ENCODE measurements around the gene SPRN. TPM values are rescaled to one million over a fixed set of nuclear protein-coding genes. Genes with fewer than 3 reads are reported as not detected.
"Not testable (repeated sequence)": the region's sequence is repeated elsewhere in the genome, so short reads cannot be mapped to it uniquely, and the experiment has no call there.

SPRN gene
- total and polyA plus RNA-seq, 2 donors (not counting 1 experiment from before 2014, with no cell fraction given): 0.33 to 1.2 TPM

DNA sequence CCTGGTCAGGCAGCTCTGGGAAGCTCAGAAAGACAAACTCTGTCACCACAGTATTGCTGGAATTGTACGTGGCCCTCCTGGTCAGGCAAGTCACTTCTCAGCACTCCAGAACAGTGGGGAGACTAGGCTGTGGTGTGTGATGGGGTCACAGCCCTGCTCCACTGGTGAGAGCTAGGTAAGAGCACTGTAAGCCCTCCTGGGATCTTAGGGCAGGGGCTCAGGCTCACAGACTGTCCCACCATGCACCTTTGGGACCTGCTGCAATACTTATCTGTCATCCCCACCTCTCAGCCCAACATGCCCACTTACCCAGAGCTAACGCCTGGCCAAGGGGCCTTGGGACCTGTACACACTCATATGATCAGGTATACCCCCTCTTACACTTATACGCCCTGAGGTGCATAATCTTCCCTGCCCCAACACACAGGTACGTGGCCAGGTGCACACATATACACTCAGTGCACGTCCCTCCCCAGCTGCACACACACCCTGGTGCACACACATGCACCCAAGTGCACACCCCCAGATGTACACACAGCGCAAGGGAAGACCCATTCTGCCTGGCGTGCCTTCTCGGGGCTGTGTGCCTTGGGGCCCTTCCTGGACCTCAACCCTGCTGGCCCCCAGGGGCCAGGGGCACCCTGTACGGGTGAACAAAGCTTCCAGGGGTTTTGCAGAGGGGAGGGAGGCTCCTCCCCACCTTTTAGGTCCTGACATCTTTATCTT, 7.6 kb upstream of the SPRN start:
- H3K79me2 ChIP-seq (ENCODE audit: control insufficient read depth, insufficient read depth, low read length); H3K9me3 ChIP-seq (ENCODE audit: control insufficient read depth, insufficient read depth, low read depth, low read length); H3K4me3 ChIP-seq (replicated peaks in 1 of 4; ENCODE audit: control extremely low read depth in 1 of 4, insufficient read depth in 1 of 4, low read depth in 3 of 4, low read length in 4 of 4); H3K4me2 ChIP-seq (ENCODE audit: extremely low read depth, insufficient read depth, low read length); H3K27ac ChIP-seq (ENCODE audit: insufficient read depth, low read length); DNase-seq (ENCODE audit: low read depth in 2 of 2); H3K4me1 ChIP-seq (ENCODE audit: control insufficient read depth, extremely low read depth, insufficient read depth, low read length); H4K20me1 ChIP-seq (ENCODE audit: control insufficient read depth, extremely low read depth, insufficient read depth, low read length); H3K36me3 ChIP-seq (ENCODE audit: control insufficient read depth, insufficient read depth, low read length); H3K27me3 ChIP-seq (ENCODE audit: control insufficient read depth, insufficient read depth, low read length); H2AFZ ChIP-seq (ENCODE audit: low read length); H3K9ac ChIP-seq (ENCODE audit: insufficient read depth, low read length): not testable (repeated sequence)

DNA sequence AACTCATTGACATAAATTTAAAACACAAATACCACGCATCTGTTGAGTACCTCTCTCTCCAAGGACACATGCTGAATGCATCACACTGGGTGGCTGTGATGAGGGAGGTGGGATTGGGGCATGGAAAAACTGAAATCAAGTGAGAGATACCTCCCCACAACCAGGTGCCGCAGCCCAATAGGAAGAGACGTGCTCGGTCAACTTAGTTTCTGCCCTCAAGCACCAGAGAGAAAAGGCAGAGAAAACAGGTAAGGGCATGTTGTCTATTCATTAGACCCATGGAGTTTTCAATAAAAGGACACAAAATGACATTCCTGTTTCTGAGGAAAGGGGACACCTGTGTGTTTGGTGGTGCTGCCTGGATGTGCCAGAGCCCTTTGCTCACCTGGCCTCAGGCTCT, 5.1 kb upstream of the SPRN start:
- not testable (repeated sequence) for H3K4me1 ChIP-seq (ENCODE audit: control insufficient read depth, extremely low read depth, insufficient read depth, low read length); H3K79me2 ChIP-seq (ENCODE audit: control insufficient read depth, insufficient read depth, low read length); H3K27ac ChIP-seq (ENCODE audit: insufficient read depth, low read length); H3K27me3 ChIP-seq (ENCODE audit: control insufficient read depth, insufficient read depth, low read length); H3K4me3 ChIP-seq (replicated peaks in 1 of 4; ENCODE audit: control extremely low read depth in 1 of 4, insufficient read depth in 1 of 4, low read depth in 3 of 4, low read length in 4 of 4); H3K36me3 ChIP-seq (ENCODE audit: control insufficient read depth, insufficient read depth, low read length); H3K9ac ChIP-seq (ENCODE audit: insufficient read depth, low read length); H2AFZ ChIP-seq (ENCODE audit: low read length); DNase-seq (ENCODE audit: low read depth in 2 of 2); H3K9me3 ChIP-seq (ENCODE audit: control insufficient read depth, insufficient read depth, low read depth, low read length); H3K4me2 ChIP-seq (ENCODE audit: extremely low read depth, insufficient read depth, low read length); H4K20me1 ChIP-seq (ENCODE audit: control insufficient read depth, extremely low read depth, insufficient read depth, low read length)

DNA sequence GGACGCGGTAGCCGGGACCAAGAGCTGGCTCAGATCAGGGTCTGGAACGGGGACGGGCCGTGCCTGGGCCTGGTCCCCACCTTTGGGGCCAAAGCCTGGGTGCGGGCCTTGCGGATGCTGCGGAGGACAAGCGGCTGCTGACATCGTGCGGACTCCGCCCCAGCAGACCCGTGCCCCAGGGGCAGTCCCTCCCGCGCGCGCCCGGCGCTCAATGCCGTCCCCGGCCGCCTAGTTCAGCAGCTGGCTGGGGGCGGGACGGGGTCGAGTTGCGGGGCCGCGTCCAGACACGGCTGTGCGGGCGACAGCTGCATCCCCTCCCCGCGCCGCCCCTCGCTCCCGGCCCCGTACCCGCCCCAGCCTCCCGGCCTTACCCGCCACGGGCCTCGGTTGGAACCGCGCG, 323 bp downstream of the SPRN start:
- not testable (repeated sequence) for H3K27me3 ChIP-seq (ENCODE audit: control insufficient read depth, insufficient read depth, low read length); H3K4me2 ChIP-seq (ENCODE audit: extremely low read depth, insufficient read depth, low read length); H3K4me3 ChIP-seq (replicated peaks in 1 of 4; ENCODE audit: control extremely low read depth in 1 of 4, insufficient read depth in 1 of 4, low read depth in 3 of 4, low read length in 4 of 4); H3K36me3 ChIP-seq (ENCODE audit: control insufficient read depth, insufficient read depth, low read length); H2AFZ ChIP-seq (ENCODE audit: low read length); H3K79me2 ChIP-seq (ENCODE audit: control insufficient read depth, insufficient read depth, low read length); H3K9ac ChIP-seq (ENCODE audit: insufficient read depth, low read length); H4K20me1 ChIP-seq (ENCODE audit: control insufficient read depth, extremely low read depth, insufficient read depth, low read length); H3K4me1 ChIP-seq (ENCODE audit: control insufficient read depth, extremely low read depth, insufficient read depth, low read length); DNase-seq (ENCODE audit: low read depth in 2 of 2); H3K27ac ChIP-seq (ENCODE audit: insufficient read depth, low read length); H3K9me3 ChIP-seq (ENCODE audit: control insufficient read depth, insufficient read depth, low read depth, low read length)

DNA sequence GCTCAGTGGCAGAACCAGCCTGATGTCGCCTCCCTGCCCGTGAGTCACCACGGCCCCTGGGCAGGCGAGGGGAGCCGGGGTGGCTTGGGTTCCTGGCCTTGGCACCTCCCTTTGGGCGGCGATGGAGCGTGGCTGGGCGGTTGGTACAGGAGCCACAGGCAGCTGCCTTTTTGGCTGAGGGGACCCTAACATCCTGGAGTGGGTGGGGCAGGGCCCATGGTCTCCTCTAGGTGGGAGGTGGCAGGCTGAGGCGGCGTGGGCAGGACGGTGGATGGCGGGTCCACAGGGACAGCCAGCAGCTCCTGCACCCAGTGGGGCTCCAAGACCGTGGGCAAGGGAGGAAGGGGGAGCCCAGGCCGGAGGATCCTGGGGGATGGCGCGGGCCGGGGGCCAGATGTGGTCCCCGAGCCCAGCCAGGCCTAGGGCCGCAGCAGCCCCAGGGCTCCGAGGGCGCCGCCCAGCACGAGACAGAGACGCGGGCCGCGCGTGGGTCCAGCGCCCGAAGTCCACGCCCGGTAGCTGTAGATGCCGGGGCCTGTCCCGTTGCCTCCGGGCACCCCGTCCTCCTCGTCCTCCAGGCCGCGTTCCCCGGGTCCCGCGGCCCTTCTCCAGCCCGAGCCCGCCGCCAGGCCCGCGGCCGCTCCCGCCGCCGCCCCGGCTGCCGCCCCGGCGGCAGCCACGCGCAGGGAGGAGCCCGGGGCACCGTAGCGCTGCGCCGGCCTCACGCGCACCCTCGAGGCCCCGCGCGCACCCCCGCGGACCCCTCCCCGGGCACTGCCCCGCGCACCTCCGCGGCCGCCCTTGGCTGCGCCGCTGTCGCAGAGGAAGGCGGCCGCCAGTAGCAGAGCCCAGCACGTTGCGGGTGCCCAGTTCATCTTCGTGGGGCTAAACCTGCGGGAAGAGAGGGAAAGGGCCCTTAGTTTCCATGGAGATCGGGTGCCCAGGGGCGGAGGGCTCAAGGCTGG, 1.3 kb downstream of the SPRN start:
- Histone ChIP-seq H3K9ac (ENCODE audit: insufficient read depth, low read length) (no peak overlapping the region), H3K4me3 (replicated peaks in 1 of 4; ENCODE audit: control extremely low read depth in 1 of 4, insufficient read depth in 1 of 4, low read depth in 3 of 4, low read length in 4 of 4) (peak overlapping the region in 1 of 4 experiments; percentile 41), H3K79me2 (ENCODE audit: control insufficient read depth, insufficient read depth, low read length) (no peaks in the 10 kb centered on the region), H3K4me2 (ENCODE audit: extremely low read depth, insufficient read depth, low read length) (no peak overlapping the region), H4K20me1 (ENCODE audit: control insufficient read depth, extremely low read depth, insufficient read depth, low read length) (no peaks in the 10 kb centered on the region), H2AFZ (ENCODE audit: low read length) (no peak overlapping the region), H3K36me3 (ENCODE audit: control insufficient read depth, insufficient read depth, low read length) (peaks cover 9% of the 10 kb centered on the region), H3K4me1 (ENCODE audit: control insufficient read depth, extremely low read depth, insufficient read depth, low read length) (no peaks in the 10 kb centered on the region), H3K27ac (ENCODE audit: insufficient read depth, low read length) (no peak overlapping the region), H3K9me3 (ENCODE audit: control insufficient read depth, insufficient read depth, low read depth, low read length) (no peaks in the 10 kb centered on the region), H3K27me3 (ENCODE audit: control insufficient read depth, insufficient read depth, low read length) (no peaks in the 10 kb centered on the region)
- no peak for DNase-seq (ENCODE audit: low read depth in 2 of 2)
- no peak for TF ChIP-seq EZH2 (IDR thresholded peaks at IDR 0.05; ENCODE audit: low read length, missing control alignments)
- TF ChIP-seq, protein P1, sequence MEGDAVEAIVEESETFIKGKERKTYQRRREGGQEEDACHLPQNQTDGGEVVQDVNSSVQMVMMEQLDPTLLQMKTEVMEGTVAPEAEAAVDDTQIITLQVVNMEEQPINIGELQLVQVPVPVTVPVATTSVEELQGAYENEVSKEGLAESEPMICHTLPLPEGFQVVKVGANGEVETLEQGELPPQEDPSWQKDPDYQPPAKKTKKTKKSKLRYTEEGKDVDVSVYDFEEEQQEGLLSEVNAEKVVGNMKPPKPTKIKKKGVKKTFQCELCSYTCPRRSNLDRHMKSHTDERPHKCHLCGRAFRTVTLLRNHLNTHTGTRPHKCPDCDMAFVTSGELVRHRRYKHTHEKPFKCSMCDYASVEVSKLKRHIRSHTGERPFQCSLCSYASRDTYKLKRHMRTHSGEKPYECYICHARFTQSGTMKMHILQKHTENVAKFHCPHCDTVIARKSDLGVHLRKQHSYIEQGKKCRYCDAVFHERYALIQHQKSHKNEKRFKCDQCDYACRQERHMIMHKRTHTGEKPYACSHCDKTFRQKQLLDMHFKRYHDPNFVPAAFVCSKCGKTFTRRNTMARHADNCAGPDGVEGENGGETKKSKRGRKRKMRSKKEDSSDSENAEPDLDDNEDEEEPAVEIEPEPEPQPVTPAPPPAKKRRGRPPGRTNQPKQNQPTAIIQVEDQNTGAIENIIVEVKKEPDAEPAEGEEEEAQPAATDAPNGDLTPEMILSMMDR (conservative IDR thresholded peaks at IDR 0.05 in 1 of 2, IDR thresholded peaks at IDR 0.05 in 1 of 2; ENCODE audit: low read depth in 1 of 2, low read length in 2 of 2): no peak
